H1 (cell line): Measurements from ENCODE around the gene PLLP. TPM values are rescaled to one million over a fixed set of nuclear protein-coding genes. Genes with fewer than 3 reads are reported as not detected.

ENCODE experiments used
- CREB1 ChIP-seq: IDR thresholded peaks from 2 replicates; pipeline ENCODE4 v1.6.1; 2012; ENCODE audit warnings: inconsistent platforms
- EP300 ChIP-seq, 2 experiments: IDR thresholded peaks; 1 replicate in 1 of 2; 2 replicates in 1 of 2; pipeline ENCODE4 v1.6.1; 2011 to 2012; ENCODE audit warnings: low read depth in 2 of 2, low read length in 2 of 2, mild to moderate bottlenecking in 2 of 2, borderline replicate concordance in 1 of 2, inconsistent platforms in 1 of 2, moderate library complexity in 1 of 2
- GABPA ChIP-seq: IDR thresholded peaks from 2 replicates; pipeline ENCODE4 v1.6.1; 2011; ENCODE audit warnings: mild to moderate bottlenecking, low read length, moderate library complexity, borderline replicate concordance; ENCODE audit not compliant: insufficient read depth
- JUN ChIP-seq: IDR thresholded peaks from 2 replicates; pipeline ENCODE4 v1.6.1; 2011; ENCODE audit warnings: low read depth, mild to moderate bottlenecking, improper control_type of control experiment, low read length
- MAFK ChIP-seq: IDR thresholded peaks from 2 replicates; pipeline ENCODE4 v1.6.1; 2012; ENCODE audit warnings: low read depth, mild to moderate bottlenecking, improper control_type of control experiment, low read length
- TAF7 ChIP-seq: optimal IDR thresholded peaks from 2 replicates; pipeline ENCODE3; 2011; ENCODE audit warnings: low read depth, mild to moderate bottlenecking, inconsistent platforms, low read length, moderate library complexity, borderline replicate concordance
- polyA plus RNA-seq, 7 experiments: library from polyadenylated mRNA; depleted of rRNA in 3 of 7; stranded (reverse) in 5 of 7; unstranded in 2 of 7; fragments of >200 nt in 5 of 7; fragments of 200-250 nt in 2 of 7; gene quantifications; 1 replicate in 5 of 7; 2 replicates in 1 of 7; 4 replicates in 1 of 7; pipeline versions ENCODE4 v1.2.1 to v1.2.3, GENCODE V29; 2011 to 2013; ENCODE audit warnings: missing spikeins in 2 of 7, mixed read lengths in 2 of 7
- total RNA-seq: library from RNA; stranded (reverse); fragmentation: NEBNext Ultra II Directional; extraction: Animal tissue kit (Norgen Biotek cat#: 25700); gene quantifications from 2 replicates; pipeline ENCODE4 v1.2.1, GENCODE V29; 2021
- TF ChIP-seq, protein P1 (sequence below), 3 experiments: IDR thresholded peaks; 1 replicate in 2 of 3; 2 replicates in 1 of 3; pipeline versions ENCODE4 v1.5.1 to v1.6.1; 2011; ENCODE audit warnings: low read length in 3 of 3, mild to moderate bottlenecking in 3 of 3, inconsistent platforms in 2 of 3, low read depth in 1 of 3, moderate library complexity in 1 of 3; ENCODE audit not compliant: insufficient read depth in 1 of 3; ENCODE audit errors: control extremely low read depth in 1 of 3

PLLP gene
- total and polyA plus RNA-seq, 2 of the 8 experiments (the other 6 are each of a cell fraction or from before 2014, with no cell fraction given) = 2.9 to 10.6 TPM

DNA sequence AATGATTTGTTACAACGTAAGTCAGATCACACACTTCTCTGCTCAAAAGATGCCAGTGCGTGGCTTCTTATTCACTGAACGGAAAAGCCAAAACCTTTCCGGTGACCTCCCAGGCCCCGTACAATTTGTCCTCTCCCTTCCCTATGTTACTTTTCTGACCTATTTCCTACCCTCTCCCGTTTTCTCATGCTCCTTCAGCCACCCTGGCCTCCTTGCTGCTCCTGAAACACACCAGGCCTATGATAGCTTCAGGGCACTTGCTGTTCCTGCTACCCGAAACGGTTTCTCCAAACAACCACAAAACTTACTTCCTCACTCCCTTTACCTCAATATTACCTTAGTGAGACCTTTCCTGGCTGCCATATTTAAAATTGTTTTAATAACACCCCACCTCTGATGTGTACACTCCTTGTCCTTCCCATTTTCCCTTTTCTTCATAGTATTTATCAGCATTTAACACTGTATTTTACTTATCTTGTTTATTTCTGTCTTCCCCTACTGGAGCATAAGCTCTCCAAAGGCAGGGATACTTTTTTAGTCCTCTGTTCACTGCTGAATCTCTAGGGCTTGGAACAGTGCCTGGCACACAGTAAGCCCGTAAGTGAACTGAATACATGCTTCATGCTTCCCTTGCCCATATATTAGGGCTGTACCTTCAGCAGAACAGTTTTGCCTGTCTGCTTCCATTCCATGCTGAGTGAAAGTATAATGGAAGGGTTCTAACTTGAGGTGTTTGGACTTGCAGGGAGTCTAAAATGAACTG, 50.3 kb downstream of the PLLP start (continued):
- TF ChIP-seq EP300 (IDR thresholded peaks at IDR 0.05; ENCODE audit: borderline replicate concordance in 1 of 2, low read depth in 2 of 2, low read length in 2 of 2) = no peak
- TF ChIP-seq GABPA = no peak
- no peak for TF ChIP-seq TAF7
- TF ChIP-seq, protein P1, sequence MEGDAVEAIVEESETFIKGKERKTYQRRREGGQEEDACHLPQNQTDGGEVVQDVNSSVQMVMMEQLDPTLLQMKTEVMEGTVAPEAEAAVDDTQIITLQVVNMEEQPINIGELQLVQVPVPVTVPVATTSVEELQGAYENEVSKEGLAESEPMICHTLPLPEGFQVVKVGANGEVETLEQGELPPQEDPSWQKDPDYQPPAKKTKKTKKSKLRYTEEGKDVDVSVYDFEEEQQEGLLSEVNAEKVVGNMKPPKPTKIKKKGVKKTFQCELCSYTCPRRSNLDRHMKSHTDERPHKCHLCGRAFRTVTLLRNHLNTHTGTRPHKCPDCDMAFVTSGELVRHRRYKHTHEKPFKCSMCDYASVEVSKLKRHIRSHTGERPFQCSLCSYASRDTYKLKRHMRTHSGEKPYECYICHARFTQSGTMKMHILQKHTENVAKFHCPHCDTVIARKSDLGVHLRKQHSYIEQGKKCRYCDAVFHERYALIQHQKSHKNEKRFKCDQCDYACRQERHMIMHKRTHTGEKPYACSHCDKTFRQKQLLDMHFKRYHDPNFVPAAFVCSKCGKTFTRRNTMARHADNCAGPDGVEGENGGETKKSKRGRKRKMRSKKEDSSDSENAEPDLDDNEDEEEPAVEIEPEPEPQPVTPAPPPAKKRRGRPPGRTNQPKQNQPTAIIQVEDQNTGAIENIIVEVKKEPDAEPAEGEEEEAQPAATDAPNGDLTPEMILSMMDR (IDR thresholded peaks at IDR 0.05; ENCODE audit: control extremely low read depth in 1 of 3, insufficient read depth in 1 of 3, low read depth in 1 of 3, low read length in 3 of 3) = no peak
- no peak for TF ChIP-seq MAFK
- TF ChIP-seq JUN = no peak
- TF ChIP-seq CREB1 = no peak
